Measurements from ENCODE around the gene CCDC142. TPM values are rescaled to one million over a fixed set of nuclear protein-coding genes. Genes with fewer than 3 reads are reported as not detected.

CCDC142 gene
- total and polyA plus RNA-seq, 9 donors: 3.7 to 31.1 (median 21.7) TPM

DNA sequence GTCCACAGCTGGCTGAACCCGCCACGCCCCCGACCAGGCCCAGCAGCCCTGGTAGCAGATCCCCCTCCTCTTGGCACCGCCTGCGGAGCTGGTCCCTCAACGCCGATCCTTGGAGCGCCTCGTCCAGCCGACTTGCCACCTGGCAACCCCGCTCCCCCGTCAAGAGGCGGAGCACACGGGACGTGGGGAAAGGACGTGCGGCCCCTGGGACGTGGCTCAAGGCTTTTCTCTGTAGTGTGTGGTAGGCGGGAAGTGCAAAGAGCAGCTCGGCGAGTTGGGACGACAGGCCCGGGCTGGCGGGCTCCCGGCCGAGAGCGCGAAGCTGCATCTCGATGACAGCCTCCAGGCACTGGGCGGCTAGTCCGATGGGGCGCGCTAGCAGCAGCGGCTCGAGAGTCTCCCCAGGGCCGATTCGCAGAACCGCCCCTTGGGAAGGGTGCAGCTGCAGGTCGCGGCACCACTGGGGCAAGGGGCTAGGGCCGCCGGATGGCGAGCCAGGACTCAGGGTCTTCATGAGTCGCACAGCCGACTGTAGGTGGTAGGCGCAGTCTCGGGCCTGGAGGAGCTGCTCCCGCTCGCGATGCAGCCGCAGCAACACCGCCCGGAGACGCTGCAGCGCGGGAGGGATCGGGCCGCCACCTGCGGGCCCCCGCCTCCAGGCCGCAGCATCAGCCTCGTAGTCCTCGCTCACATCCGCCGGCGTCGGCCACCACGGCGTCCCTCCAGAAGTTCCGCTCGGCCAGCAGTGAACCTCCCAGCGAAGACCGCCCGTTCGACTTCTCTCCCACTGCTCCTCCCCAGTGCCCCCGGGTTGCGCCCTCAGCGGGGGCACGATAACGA lies 617 bp downstream of the CCDC142 start:
- Histone ChIP-seq H3K4me1 (ENCODE audit: insufficient read depth) (peaks cover 8% of the 10 kb centered on the region), H3K4me3 (peak overlapping the region; percentile 48), H3K27ac (peak overlapping the region; percentile 86 to 87), H3K27me3 (no peaks in the 10 kb centered on the region), H3K36me3 (no peaks in the 10 kb centered on the region), H3K9me3 (no peaks in the 10 kb centered on the region)
- 0 to 1% (median 1%) methylated on average over 62 to 80 of the region's 80 CpGs for WGBS, 3 donors
- peak in 2 of 5 donors; percentile 48 to 56 for DNase-seq
- intact Hi-C loops (cut with DNase I): loop anchor here in 2 of 4 donors (5.0 kb wide), 2 partner anchors 50 to 105 kb away; no protein-coding TSS in a partner anchor
- TF ChIP-seq, protein P1, sequence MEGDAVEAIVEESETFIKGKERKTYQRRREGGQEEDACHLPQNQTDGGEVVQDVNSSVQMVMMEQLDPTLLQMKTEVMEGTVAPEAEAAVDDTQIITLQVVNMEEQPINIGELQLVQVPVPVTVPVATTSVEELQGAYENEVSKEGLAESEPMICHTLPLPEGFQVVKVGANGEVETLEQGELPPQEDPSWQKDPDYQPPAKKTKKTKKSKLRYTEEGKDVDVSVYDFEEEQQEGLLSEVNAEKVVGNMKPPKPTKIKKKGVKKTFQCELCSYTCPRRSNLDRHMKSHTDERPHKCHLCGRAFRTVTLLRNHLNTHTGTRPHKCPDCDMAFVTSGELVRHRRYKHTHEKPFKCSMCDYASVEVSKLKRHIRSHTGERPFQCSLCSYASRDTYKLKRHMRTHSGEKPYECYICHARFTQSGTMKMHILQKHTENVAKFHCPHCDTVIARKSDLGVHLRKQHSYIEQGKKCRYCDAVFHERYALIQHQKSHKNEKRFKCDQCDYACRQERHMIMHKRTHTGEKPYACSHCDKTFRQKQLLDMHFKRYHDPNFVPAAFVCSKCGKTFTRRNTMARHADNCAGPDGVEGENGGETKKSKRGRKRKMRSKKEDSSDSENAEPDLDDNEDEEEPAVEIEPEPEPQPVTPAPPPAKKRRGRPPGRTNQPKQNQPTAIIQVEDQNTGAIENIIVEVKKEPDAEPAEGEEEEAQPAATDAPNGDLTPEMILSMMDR (IDR thresholded peaks at IDR 0.05): no peak
- TF ChIP-seq POLR2A (IDR thresholded peaks at IDR 0.05) (no peak), EP300 (IDR thresholded peaks at IDR 0.05) (no peak)

DNA sequence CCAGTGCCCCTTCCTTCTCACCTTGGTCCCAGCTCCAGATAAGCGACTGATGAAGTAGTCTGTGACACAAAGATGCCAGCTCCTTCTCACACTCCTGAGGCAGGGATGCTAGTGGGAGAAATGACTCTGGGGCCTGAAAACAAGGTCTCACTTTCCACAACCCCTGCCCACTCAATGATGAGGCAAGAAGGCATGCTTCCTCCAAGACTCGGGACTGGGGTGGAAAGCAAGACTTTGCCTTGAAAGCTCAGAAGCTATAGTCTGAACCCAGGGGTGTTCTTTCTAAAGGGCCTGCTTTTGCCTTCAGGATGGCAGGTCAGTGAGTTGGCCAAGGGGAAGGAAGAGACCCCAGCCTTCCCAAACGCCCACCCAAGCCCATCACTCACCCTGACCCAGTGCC lies 1.4 kb downstream of the CCDC142 start:
- Histone ChIP-seq H3K4me1 (ENCODE audit: insufficient read depth) (peaks cover 8% of the 10 kb centered on the region), H3K9me3 (no peaks in the 10 kb centered on the region), H3K36me3 (no peaks in the 10 kb centered on the region), H3K4me3 (peak overlapping the region; percentile 48), H3K27ac (no peak overlapping the region), H3K27me3 (no peaks in the 10 kb centered on the region)
- no peak for TF ChIP-seq POLR2A (IDR thresholded peaks at IDR 0.05)
- TF ChIP-seq, protein P1 (IDR thresholded peaks at IDR 0.05): no peak
- no peak for TF ChIP-seq EP300 (IDR thresholded peaks at IDR 0.05)
- intact Hi-C loops (cut with DNase I): loop anchor here in 2 of 4 donors (5.0 kb wide), 2 partner anchors 51 to 106 kb away; no protein-coding TSS in a partner anchor
- 37 to 46% (median 40%) methylated on average over 3 of the region's 3 CpGs for WGBS, 3 donors
- no peak for DNase-seq

DNA sequence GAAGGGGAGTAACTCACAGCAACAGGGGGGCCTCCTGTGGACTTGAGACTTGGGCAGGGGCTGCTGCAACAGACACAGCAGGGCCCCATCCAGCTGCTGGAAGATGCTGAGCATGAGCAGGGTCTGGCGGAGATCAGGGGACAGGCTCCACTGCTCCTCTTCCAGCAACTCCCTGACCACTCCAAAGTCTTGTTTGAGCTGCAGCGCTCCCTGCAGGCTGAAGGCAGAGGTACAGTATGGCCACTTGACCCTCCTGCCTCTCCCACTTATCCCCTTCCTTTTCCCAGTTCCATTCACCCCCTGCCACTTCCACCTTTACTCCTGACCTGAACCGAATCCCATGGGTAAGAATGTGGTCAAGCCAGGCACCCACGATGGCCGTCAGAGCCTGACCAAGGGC lies 7.9 kb downstream of the CCDC142 start:
- no peaks in the 10 kb centered on the region for H3K27me3 ChIP-seq
- H3K36me3 ChIP-seq: no peaks in the 10 kb centered on the region
- peaks cover 5% of the 10 kb centered on the region for H3K4me1 ChIP-seq (ENCODE audit: insufficient read depth)
- H3K4me3 ChIP-seq: no peak overlapping the region
- TF ChIP-seq, protein P1 (IDR thresholded peaks at IDR 0.05): no peak
- TF ChIP-seq EP300 (IDR thresholded peaks at IDR 0.05) (no peak), POLR2A (IDR thresholded peaks at IDR 0.05) (no peak)
- intact Hi-C loops (cut with DNase I): loop anchor here in 1 of 4 donors (5.0 kb wide), 1 partner anchor 177 kb away; the partner anchor contains the start of gene SEMA4F
- no peak overlapping the region for H3K27ac ChIP-seq
- H3K9me3 ChIP-seq: no peaks in the 10 kb centered on the region
- no peak for DNase-seq
- WGBS, 3 donors: 82 to 88% (median 88%) methylated on average over 5 of the region's 5 CpGs

DNA sequence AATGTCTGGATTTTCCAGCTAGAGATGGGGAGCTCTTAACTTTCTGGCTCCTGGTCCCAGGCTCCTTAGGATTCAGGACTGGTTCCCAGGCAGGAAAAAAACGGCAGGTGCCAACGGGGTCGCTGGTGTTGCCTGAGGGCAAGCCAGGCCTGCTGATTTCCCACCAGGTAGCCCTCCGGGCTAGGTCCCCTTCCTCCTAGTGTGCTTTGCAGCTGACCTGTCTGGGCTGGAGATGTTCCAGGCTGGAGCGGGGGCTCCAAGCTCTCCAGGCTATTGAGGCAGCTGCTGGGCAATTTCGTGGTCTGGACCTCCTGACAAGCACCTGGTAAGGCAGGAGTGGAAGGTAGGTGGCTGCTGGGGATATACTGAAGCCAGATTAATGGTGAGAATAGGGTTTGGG lies 8.3 kb downstream of the CCDC142 start:
- Histone ChIP-seq H3K9me3 (no peaks in the 10 kb centered on the region), H3K4me1 (ENCODE audit: insufficient read depth) (peaks cover 5% of the 10 kb centered on the region), H3K36me3 (no peaks in the 10 kb centered on the region), H3K27ac (no peak overlapping the region), H3K4me3 (no peak overlapping the region), H3K27me3 (no peaks in the 10 kb centered on the region)
- TF ChIP-seq, protein P1 (IDR thresholded peaks at IDR 0.05): no peak
- no peak for TF ChIP-seq EP300 (IDR thresholded peaks at IDR 0.05)
- no peak for TF ChIP-seq POLR2A (IDR thresholded peaks at IDR 0.05)
- intact Hi-C loops (cut with DNase I): loop anchor here in 1 of 4 donors (5.0 kb wide), 1 partner anchor 178 kb away; the partner anchor contains the start of gene SEMA4F
- 86 to 91% (median 87%) methylated on average over 6 of the region's 6 CpGs for WGBS, 3 donors
- peak in 1 of 5 donors; percentile 33 for DNase-seq
